GM19438 (cell line): ENCODE measurements around the gene TMA7B.

Experiments used
- ATAC-seq: cut with Tn5 transposase; IDR thresholded peaks from one replicate; pipeline ENCODE4 v1.9.1; 2021; ENCODE audit warnings: low read depth; ENCODE audit not compliant: unreplicated experiment

TMA7B gene

GRCh38 chr22:39997939-39998726 lies 37.9 kb downstream of the TMA7B start:
- ATAC-seq: no peak

DNA sequence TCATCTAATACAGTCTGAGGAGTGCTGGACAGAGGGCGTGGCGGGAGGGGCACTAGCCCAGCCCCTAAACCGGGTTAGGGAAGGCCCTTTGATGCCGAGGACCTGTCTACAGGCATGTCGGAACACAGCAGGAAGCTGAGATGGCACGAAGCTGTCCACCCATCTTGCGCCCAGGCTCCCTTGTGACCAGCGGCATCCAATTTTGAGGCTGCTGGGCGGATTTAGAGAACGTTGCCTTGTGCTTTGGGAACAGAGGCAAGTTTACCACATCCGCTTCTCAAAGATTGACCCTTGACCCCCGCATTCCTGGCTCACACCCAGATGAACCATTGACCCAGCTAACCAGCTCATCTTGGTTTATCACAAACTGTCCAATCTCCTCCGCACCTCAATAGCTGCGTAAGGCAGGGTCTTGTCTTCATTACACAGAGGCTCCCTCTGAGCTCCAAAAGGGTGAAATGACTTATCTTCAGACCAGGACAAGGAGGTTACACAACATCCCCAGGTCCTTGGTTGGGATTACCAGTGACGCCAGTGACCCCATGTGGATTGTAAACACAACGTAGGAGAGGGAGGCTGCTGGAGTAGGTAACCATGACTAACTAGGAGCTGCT lies 39.1 kb downstream of the TMA7B start:
- no peak for ATAC-seq

DNA sequence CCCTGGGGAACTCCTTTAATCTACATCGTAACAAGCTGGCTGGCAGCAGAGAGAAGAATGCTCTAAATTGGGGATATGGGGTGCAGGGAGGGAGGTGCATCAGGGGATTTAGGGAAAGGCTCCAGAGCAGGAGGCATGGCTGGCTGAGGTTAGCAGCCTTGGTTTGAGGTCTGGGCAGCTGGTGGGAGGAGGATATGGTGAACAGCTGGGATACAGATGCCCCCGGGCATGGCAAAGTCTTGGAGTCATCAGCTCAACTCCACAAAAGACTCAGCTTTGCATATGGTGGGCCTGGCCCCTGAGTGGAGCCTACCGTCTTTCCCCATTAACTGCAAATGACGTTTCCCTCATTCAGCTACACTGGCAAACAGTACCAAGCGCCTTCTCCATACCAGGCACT lies 40.0 kb downstream of the TMA7B start:
- no peak for ATAC-seq

DNA sequence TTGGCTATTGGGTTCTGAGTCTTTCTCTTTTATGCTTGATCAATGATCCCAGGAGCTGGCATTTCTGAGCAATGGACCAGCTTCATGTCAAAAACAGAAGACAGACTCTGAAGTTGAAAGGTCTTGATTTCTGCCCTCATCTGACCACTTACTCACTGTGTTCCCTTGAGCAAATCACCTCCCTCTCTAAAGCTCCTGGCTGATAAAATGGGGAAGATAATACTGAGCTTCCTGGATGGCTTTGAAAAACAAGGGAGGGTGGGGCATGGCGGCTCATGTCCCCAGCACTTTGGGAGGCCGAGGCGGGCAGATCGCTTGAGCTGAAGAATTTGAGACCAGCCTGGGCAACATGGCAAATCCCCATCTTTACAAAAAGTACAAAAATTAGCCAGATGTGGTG lies 40.9 kb downstream of the TMA7B start:
- ATAC-seq: no peak

DNA sequence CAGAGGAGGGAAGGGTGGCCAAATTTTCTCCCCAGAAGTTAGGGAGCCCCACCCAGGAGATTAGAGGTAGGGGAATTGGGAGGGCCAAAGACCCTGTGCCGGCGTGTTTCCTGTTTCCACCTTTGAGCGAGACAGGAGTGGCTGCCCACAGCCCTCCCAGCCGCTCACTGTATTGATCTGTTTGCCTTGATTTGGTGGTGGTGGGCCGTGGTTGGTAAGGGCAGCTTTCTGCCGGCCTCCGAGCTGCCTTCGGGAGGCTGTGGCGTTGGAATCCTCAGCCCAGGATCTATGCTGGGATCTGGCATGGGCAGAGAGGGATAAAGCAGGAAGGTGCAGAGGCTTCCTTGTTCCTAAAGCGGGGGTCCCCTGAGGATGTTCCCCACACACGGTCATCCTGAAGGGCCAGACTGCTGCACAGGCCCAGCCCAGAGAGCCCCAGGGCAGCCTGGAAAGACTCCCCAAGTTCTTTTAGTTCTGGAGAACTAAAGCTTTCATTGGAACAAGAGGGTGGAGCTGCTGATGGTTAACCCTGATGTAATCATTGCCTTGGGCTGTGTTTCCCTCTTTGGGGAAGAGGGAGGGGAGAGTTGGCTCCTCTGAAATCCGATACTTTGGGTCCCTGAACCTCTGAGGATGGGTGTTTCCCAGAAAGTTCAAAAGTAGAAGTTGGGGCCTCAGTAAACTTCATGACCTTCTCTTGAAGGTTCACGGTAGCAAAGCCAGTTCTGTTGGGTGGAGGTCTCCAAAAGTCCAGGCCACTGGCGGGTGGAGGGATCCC lies 41.8 kb downstream of the TMA7B start:
- ATAC-seq: no peak

DNA sequence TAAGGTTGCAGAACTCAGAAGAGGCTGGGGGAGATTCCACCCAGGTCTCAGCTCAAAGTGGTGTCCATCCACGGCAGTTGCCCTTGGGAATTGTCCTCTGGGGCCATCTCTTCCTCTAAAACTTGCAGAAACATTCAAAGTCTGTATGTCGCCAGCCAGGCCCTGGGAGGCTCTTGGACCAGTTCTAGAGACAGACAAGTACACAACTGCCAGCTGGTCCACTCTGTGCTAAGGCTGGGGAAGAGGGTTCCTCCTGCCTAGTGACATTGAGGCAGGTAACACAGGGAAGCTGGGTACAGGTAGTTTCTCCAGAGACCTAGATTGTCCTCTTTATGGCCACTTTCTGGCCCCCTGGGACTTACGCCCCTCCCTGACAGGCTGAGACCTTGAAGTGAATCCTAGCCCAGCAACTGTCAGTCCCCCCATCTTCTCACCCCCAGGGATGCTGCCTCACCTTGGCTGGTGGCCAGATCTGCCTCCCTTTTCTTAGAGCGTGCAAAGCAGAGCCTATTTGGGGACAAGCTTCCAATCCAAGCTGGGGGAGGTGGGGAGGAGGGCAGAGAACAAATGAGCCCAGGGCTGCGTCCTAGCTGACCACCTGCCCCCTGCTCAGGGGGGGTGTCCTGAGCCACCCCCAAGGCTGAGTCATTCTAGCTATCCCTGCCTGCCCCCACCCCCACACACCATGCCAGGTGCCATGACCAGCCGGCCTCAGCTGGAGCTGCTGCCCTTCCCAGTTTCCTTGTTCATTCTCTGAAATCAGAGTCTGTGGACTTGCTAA lies 42.9 kb downstream of the TMA7B start:
- no peak for ATAC-seq

GRCh38 chr22:40004836-40005235 lies 44.6 kb downstream of the TMA7B start:
- ATAC-seq: no peak

- no peak for ATAC-seq
Observed at GRCh38 chr22:40006641-40007040, 46.4 kb downstream of the TMA7B start.

DNA sequence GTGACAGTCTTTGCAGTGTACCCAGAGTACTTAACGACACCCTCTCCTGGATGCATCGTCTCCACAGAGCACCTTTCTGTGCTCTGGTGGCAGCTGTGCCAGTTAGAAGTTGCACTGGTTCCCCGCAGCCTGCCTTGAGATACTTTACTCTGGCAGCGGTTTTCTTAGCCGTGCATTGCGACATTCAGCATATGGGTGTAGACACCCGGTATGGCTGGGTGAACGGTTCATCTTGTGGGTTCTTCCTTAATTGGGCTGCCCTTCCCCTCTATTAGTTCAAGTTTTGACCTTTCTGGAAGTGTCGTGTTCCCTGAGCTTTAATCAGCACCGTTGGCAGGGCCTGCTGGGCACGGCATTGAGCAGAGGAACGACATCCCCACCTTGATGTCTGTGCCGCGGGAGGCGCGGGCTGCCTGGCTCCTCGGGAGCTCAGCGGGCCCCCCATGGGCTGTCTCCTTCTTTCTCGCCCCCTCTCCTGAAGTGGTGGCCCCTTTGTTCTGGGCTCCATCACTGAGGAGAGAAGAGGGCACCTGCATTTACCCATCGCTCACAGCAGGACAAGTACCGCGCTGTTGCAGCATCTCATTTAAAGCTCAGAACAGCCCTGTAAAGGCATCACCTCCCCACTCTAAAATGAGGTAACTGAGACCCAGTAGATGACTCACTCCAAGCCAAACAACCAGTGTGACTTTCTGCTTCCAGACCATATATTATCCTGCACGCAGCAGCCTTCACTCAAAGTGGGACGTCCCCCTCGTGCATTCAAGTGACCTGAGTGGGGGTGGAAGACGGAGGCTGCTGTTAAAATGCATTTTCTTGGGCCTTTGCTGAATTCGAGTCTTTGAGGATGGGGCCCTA lies 47.9 kb downstream of the TMA7B start:
- no peak for ATAC-seq

DNA sequence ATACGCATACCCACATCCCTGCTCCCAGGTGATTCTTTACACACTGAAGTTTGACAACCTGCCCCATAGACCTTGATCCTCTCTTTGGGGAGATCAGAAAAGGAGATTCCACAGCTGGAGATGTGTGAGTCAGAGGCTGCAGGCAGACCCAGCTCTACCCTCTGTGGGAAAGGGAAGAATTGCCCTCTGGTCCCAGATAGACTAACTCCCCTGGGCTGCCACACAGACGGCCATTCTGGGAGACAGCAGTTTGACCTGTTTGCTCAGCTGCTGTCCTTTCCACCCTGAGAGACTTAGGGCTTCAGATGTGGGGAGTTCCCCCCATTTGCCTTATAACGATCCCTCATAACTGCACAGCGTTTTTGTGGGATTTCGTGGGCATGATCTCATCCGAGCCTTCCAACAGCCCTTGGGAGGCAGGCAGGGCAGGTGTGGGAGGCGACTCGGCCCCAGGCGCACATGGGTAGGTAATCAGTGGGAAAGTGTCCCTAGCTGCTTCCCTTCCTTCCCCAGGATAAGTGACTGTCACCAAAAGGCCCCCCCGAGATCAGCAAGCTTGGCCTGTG lies 48.6 kb downstream of the TMA7B start:
- no peak for ATAC-seq

DNA sequence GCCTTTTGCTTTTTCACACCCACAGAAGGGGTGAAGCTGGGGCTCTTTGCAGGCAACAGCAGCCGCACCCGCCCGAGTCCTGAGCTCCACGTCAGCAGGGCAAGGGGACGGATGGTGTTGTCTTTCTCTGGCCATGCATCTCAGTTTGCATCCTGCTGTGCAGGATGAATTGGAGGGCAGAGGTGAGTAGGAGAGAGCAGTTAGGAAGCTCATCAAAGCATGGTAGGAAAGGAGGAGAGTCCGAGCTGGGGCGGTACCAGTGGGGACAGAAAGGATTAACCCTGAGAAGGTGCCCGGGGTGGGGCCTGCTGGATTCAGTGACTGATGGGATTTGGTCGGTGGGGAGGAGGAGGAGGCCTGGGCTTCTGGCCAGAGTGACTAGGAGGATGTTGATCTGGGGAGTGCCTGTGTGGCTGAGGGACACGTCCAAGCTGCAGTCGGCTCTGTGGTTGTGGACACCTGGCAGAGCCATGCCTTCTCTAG lies 49.1 kb downstream of the TMA7B start:
- no peak for ATAC-seq

DNA sequence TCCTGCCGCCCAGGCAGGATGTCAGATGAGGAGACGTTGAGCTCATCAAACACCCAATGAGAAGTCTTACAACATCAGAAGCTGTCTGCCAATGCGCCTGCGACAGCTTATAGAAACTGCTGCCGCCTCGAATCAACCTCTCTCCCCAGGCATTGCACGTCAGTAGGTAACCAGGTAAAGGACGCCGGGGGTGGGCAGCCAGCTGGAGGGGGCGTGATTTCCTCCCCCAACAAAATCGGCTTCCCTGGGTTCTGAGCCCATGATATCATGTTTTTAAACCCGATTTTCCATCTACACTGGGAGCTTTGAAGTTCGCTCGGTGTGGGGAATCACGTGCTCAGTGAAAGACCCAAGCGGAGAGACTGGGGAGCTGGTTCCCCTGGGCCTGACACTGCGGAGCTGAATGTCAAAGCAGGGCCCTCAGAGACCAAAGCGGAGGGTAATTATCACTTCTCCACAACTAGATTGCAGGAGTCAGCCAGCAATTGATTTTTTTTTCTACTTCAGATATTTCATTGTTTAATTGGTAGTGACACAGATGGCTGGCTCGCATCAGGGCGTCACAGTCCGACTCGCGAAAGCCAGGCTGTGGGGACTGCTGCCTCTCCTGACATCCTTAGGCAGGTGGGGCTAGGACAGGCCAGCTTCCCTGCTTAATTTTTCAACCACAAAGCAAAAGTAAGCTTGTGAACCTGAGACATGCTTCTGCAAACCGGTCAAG lies 49.9 kb downstream of the TMA7B start:
- no peak for ATAC-seq

DNA sequence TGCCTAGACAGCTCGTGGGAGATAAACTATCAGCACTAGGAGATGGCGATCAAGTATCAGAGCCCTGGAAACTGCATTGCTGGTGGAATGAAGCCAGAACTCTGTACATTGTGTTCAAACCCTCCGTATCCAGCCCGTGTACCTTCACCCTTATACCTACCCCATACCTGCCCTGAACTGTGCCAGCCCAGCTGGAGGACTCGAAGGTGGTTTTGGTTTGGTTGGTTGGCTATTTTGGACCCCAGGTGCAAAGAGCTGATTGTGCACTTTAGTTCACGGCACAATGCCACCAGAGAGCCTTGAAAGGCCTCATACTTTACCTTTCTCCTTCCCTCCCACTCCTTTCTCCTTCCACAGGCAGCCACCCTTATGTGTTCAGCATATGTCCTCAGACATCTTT lies 50.5 kb downstream of the TMA7B start:
- ATAC-seq: no peak
